Thoracic aorta (tissue), 2 donors: Measurements from ENCODE around the gene MAML3. TPM values are rescaled to one million over a fixed set of nuclear protein-coding genes. Genes with fewer than 3 reads are reported as not detected.

Experiments used
- ATAC-seq: fragments of 150-250 bp; one replicate; pipeline ENCODE4 v1.8.0; 2017; ENCODE audit warnings: low read depth; ENCODE audit not compliant: insufficient number of reproducible peaks, low FRiP score
- DNase-seq: peaks from one replicate; pipeline ENCODE4 v3.0.0-alpha.2; 2020; ENCODE audit warnings: low spot score
- H3K27ac ChIP-seq, 2 donors: fragments of 200-600 bp; sonication (generic); 1 replicate in 1 of 2; 2 replicates in 1 of 2; pipeline ENCODE4 v1.5.1; 2016; ENCODE audit warnings: mild to moderate bottlenecking in 2 of 2, moderate library complexity in 2 of 2
- H3K27me3 ChIP-seq: fragments of 200-600 bp; sonication (generic); replicated peaks from 2 replicates; pipeline ENCODE4 v1.6.0; 2016; ENCODE audit warnings: mild to moderate bottlenecking; ENCODE audit not compliant: insufficient read depth
- H3K36me3 ChIP-seq: fragments of 200-600 bp; sonication (generic); one replicate; pipeline ENCODE4 v1.5.1; 2016
- H3K4me1 ChIP-seq, 2 donors: fragments of 200-600 bp; sonication (generic); 1 replicate in 1 of 2; 2 replicates in 1 of 2; pipeline versions ENCODE4 v1.5.1 to v1.6.0; 2016; ENCODE audit warnings: low read depth in 2 of 2, mild to moderate bottlenecking in 1 of 2; ENCODE audit not compliant: control insufficient read depth in 1 of 2
- H3K4me3 ChIP-seq: fragments of 200-600 bp; sonication (generic); 2 replicates; pipeline ENCODE4 v1.5.1; 2016; ENCODE audit warnings: mild to moderate bottlenecking
- H3K9me3 ChIP-seq: fragments of 200-600 bp; sonication (generic); 2 replicates; pipeline ENCODE4 v1.5.1; 2016
- CTCF ChIP-seq: fragments of 200-600 bp; sonication (generic); IDR thresholded peaks from one replicate; pipeline ENCODE4 v1.5.1; 2019; ENCODE audit warnings: antibody characterized with exemption
- total RNA-seq, 2 donors: library from RNA; depleted of rRNA; stranded (reverse); fragments of >200 nt; gene quantifications; one replicate each; pipeline versions ENCODE4 v1.1.0 to v1.2.3, GENCODE V29; 2016

Gene MAML3
- total RNA-seq, 2 donors from 2014 or later, result 7.3 to 14.1 TPM

- H3K4me1 ChIP-seq, result no peaks in the 10 kb centered on the region
- ATAC-seq (no peak), DNase-seq (no peak)
- no peaks in the 10 kb centered on the region for H3K36me3 ChIP-seq
- no peaks in the 10 kb centered on the region for H3K9me3 ChIP-seq
- no peaks in the 10 kb centered on the region for H3K27me3 ChIP-seq
- H3K4me3 ChIP-seq, result no peak overlapping the region
- TF ChIP-seq CTCF, result no peak
- H3K27ac ChIP-seq, result no peak overlapping the region
Observed at GRCh38 chr4:139938414-139938813, 215.6 kb downstream of the MAML3 start.

GRCh38 chr4:139935911-139936310 is 218.1 kb downstream of the MAML3 start:
- no peak overlapping the region for H3K27ac ChIP-seq
- no peak for DNase-seq
- TF ChIP-seq CTCF, result no peak

GRCh38 chr4:139934708-139935195 is 219.2 kb downstream of the MAML3 start:
- no peak overlapping the region for H3K27ac ChIP-seq
- no peaks in the 10 kb centered on the region for H3K9me3 ChIP-seq
- H3K4me3 ChIP-seq, result no peak overlapping the region
- no peak for DNase-seq
- TF ChIP-seq CTCF, result no peak
- H3K4me1 ChIP-seq, result no peaks in the 10 kb centered on the region
- H3K36me3 ChIP-seq, result no peaks in the 10 kb centered on the region
- ATAC-seq, result no peak
- no peaks in the 10 kb centered on the region for H3K27me3 ChIP-seq

More at GRCh38 chr4:139935911-139936310, 218.1 kb downstream of the MAML3 start:
- H3K4me1 ChIP-seq, result no peaks in the 10 kb centered on the region
- H3K27me3 ChIP-seq, result no peaks in the 10 kb centered on the region
- no peaks in the 10 kb centered on the region for H3K36me3 ChIP-seq
- H3K9me3 ChIP-seq, result no peaks in the 10 kb centered on the region
- ATAC-seq, result no peak
- no peak overlapping the region for H3K4me3 ChIP-seq

- no peaks in the 10 kb centered on the region for H3K9me3 ChIP-seq
- DNase-seq, result no peak
- H3K27me3 ChIP-seq, result no peaks in the 10 kb centered on the region
- no peaks in the 10 kb centered on the region for H3K36me3 ChIP-seq
- H3K27ac ChIP-seq, result no peak overlapping the region
- no peak overlapping the region for H3K4me3 ChIP-seq
- no peaks in the 10 kb centered on the region for H3K4me1 ChIP-seq
- TF ChIP-seq CTCF, result no peak
- ATAC-seq, result no peak
Observed at GRCh38 chr4:139934057-139934707, 219.8 kb downstream of the MAML3 start.

GRCh38 chr4:139933541-139933940 is 220.4 kb downstream of the MAML3 start:
- H3K4me1 ChIP-seq, result no peaks in the 10 kb centered on the region
- DNase-seq, result no peak
- ATAC-seq, result no peak
- no peak overlapping the region for H3K27ac ChIP-seq
- no peaks in the 10 kb centered on the region for H3K36me3 ChIP-seq
- no peaks in the 10 kb centered on the region for H3K9me3 ChIP-seq
- TF ChIP-seq CTCF, result no peak
- no peaks in the 10 kb centered on the region for H3K27me3 ChIP-seq
- H3K4me3 ChIP-seq, result no peak overlapping the region
